Gastrocnemius medialis (tissue), 4 donors: ENCODE measurements around the gene LSP1. TPM values are rescaled to one million over a fixed set of nuclear protein-coding genes. Genes with fewer than 3 reads are reported as not detected.

Experiments used
- ATAC-seq, 2 donors: fragments of 150-250 bp; one replicate each; pipeline ENCODE4 v1.9.1; 2016
- DNase-seq, 2 donors: peaks; one replicate each; pipeline ENCODE4 v3.0.0-alpha.2; 2019
- H3K27ac ChIP-seq, 4 donors: fragments of 200-600 bp; sonication (generic); 1 replicate in 1 of 4; 2 replicates in 3 of 4; pipeline ENCODE4 v1.5.1; 2016 to 2018; ENCODE audit warnings: mild to moderate bottlenecking in 2 of 4, moderate library complexity in 1 of 4
- H3K27me3 ChIP-seq, 3 donors: fragments of 200-600 bp; sonication (generic) in 2 of 3; 1 replicate in 1 of 3; 2 replicates in 2 of 3; pipeline versions ENCODE4 v1.5.1 to v1.6.0; 2016 to 2019; ENCODE audit warnings: mild to moderate bottlenecking in 1 of 3, moderate library complexity in 1 of 3
- H3K36me3 ChIP-seq, 2 donors: fragments of 200-600 bp; sonication (generic) in 1 of 2; one replicate each; pipeline ENCODE4 v1.5.1; 2017 to 2018
- H3K4me1 ChIP-seq, 2 donors: fragments of 200-600 bp; sonication (generic) in 1 of 2; one replicate each; pipeline ENCODE4 v1.5.1; 2016 to 2017; ENCODE audit warnings: mild to moderate bottlenecking in 2 of 2
- H3K4me3 ChIP-seq, 4 donors: fragments of 200-600 bp; sonication (generic) in 3 of 4; 1 replicate in 1 of 4; 2 replicates in 3 of 4; pipeline ENCODE4 v1.5.1; 2016 to 2019; ENCODE audit warnings: mild to moderate bottlenecking in 2 of 4
- H3K9me3 ChIP-seq, 3 donors: fragments of 200-600 bp; sonication (generic) in 2 of 3; 1 replicate in 1 of 3; 2 replicates in 2 of 3; pipeline ENCODE4 v1.5.1; 2016 to 2019
- POLR2A ChIP-seq, 2 donors: fragments of 450-650 bp; IDR thresholded peaks; one replicate each; pipeline ENCODE4 v1.6.1; 2017; ENCODE audit warnings: antibody characterized with exemption in 2 of 2, mild to moderate bottlenecking in 2 of 2, moderate library complexity in 2 of 2
- in situ Hi-C, 4 donors: fragments of 200-750 bp; cut with MboI; loops; one replicate each; pipeline versions ENCODE4 v1.15.0 to v1.8.0; 2017; ENCODE audit warnings: low sequenced_read_pairs in 4 of 4
- intact Hi-C: fragments of 100-400 bp; cut with DNase I; formaldehyde crosslinking; loops from one replicate; pipeline ENCODE4 v1.15.1; 2023; ENCODE audit warnings: low total_unique reads
- total RNA-seq, 4 donors: library from RNA; depleted of rRNA; stranded (reverse); fragments of >200 nt; gene quantifications; one replicate each; pipeline versions ENCODE4 v1.1.0 to v1.2.3, GENCODE V29; 2016
- TF ChIP-seq, protein P1 (sequence below), 5 experiments: fragments of 450-650 bp in 3 of 5; fragments of 200-600 bp in 2 of 5; sonication (generic) in 2 of 5; IDR thresholded peaks in 4 of 5; conservative IDR thresholded peaks in 1 of 5; 1 replicate in 4 of 5; 2 replicates in 1 of 5; pipeline ENCODE4 v1.5.1; 2016 to 2019; ENCODE audit warnings: antibody characterized with exemption in 5 of 5, mild to moderate bottlenecking in 3 of 5, moderate library complexity in 3 of 5

LSP1 gene
- total RNA-seq, 4 donors from 2014 or later = 3.0 to 13.5 (median 5.5) TPM

DNA sequence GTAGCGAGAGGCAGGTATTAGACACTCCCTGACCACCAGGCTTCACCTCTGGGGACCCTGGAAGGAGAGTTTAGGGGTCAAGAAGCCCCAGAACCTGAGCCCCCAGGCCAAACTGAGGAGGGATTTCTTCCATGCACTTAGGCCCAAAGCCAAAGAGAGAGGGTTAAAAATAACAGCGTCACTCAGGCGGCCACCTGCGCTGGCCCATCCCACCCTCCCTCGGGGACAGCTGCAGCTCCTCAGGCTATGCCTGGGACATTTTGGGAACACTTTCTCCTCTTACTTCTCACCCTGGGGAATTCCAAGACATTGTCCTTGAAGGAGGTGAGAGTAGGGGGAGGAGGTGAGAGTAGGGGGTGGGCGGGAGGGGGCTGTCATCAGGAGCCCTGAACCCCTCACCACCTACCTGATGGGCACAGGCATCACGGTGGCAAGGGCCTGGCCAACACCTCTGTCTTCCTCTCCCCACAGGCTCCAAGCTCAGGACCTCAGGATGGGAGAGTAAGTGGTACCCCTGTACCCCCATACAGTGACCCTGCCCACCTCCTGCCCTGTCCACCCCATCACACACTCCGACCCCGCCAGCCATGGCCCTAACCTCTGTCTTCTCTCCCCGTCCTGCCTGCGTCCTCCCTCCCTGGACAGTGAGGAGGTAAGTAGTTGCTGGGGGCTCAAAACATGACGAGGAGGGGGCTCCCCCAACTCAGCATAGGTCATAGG, 13.5 kb upstream of the LSP1 start:
- ATAC-seq (peak; percentile 56 to 58), DNase-seq (peak in 1 of 2 donors; percentile 78)
- Histone ChIP-seq H3K36me3 (no peaks in the 10 kb centered on the region), H3K27me3 (no peaks in the 10 kb centered on the region), H3K9me3 (no peaks in the 10 kb centered on the region), H3K4me1 (peaks cover 0 to 28% of the 10 kb centered on the region in 2 donors), H3K4me3 (peak overlapping the region; percentile 36 to 57 (median 40)), H3K27ac (peak overlapping the region; percentile 88 to 95 (median 92))
- in situ Hi-C loops (no loop called here), intact Hi-C loops (loop anchor here (2.0 to 5.0 kb wide), 2 partner anchors 43 to 79 kb away; partner anchors contain the start of gene TNNT3)
- TF ChIP-seq POLR2A (IDR thresholded peaks at IDR 0.05) = no peak
- TF ChIP-seq, protein P1, sequence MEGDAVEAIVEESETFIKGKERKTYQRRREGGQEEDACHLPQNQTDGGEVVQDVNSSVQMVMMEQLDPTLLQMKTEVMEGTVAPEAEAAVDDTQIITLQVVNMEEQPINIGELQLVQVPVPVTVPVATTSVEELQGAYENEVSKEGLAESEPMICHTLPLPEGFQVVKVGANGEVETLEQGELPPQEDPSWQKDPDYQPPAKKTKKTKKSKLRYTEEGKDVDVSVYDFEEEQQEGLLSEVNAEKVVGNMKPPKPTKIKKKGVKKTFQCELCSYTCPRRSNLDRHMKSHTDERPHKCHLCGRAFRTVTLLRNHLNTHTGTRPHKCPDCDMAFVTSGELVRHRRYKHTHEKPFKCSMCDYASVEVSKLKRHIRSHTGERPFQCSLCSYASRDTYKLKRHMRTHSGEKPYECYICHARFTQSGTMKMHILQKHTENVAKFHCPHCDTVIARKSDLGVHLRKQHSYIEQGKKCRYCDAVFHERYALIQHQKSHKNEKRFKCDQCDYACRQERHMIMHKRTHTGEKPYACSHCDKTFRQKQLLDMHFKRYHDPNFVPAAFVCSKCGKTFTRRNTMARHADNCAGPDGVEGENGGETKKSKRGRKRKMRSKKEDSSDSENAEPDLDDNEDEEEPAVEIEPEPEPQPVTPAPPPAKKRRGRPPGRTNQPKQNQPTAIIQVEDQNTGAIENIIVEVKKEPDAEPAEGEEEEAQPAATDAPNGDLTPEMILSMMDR (IDR thresholded peaks at IDR 0.05 in 4 of 5, conservative IDR thresholded peaks at IDR 0.05 in 1 of 5) = no peak

DNA sequence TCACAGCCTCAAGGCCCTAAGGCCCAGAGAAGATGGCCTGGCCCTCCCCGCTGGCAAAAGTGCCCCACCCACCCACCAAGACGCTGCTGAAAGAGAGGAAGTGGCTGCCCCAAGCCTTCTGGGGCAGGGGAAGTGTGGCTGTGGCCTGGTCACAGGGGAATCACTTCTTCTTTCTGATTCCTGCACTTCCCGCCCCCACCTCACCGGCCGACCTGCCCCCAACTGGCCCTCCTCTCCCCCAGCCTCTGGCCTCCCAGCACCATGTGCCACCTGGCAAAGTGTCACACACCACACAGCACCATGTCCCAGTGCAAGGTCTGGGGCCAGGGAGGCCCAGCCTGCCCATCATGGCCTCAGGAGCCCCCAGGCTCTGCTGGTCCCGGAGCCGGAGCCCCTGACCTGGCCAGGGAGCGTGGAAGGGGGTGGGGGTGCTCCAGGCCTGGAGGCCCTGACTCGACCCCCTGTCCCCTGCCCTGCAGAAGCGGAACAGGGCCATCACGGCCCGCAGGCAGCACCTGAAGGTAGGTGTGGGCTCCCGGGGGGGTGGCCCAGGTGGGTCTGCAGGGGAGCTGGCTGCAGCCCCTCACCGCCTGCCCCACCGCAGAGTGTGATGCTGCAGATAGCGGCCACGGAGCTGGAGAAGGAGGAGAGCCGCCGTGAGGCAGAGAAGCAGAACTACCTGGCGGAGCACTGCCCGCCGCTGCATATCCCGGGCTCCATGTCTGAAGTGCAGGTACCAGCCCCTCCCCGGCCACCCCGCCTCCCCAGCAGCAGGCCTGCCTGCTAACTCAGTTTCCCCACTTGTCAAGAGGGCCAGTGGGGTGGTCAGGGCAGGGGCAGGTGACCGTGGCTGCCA, 12.7 kb upstream of the LSP1 start:
- ATAC-seq = no peak
- peak overlapping the region; percentile 25 to 57 (median 39) for H3K4me3 ChIP-seq
- intact Hi-C loops = loop anchor here (2.0 to 5.0 kb wide), 2 partner anchors 42 to 79 kb away; partner anchors contain the start of gene TNNT3

DNA sequence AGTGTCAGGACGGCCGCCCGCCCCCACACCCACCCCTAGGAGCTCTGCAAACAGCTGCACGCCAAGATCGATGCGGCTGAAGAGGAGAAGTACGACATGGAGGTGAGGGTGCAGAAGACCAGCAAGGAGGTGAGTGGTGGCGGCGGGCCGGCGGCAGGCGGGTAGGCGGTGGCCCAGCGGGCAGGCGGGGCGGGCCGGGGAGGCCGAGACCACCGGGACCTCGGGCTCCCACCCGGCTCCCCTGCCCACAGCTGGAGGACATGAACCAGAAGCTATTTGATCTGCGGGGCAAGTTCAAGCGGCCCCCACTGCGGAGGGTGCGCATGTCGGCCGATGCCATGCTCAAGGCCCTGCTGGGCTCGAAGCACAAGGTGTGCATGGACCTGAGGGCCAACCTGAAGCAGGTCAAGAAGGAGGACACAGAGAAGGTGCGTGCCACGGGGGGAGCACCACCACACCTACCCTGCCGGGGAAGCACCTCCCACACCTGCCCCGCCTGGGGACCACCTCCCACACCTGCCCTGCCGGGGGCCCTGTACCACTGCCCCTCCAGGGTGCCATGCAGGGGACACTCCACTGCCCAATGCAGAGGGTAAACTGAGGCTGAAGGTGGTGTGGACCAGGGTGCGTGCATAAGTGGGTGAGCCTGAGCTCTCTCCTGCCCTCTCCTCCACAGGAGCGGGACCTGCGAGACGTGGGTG, 12.0 kb upstream of the LSP1 start:
- peak overlapping the region; percentile 88 to 95 (median 92) for H3K27ac ChIP-seq
- no peaks in the 10 kb centered on the region for H3K27me3 ChIP-seq
- DNase-seq (peak in 1 of 2 donors; percentile 21), ATAC-seq (no peak)
- H3K4me3 ChIP-seq = peak overlapping the region in 2 of 4 donors; percentile 44 to 57
- H3K9me3 ChIP-seq = no peaks in the 10 kb centered on the region
- TF ChIP-seq, protein P1 (IDR thresholded peaks at IDR 0.05 in 4 of 5, conservative IDR thresholded peaks at IDR 0.05 in 1 of 5) = no peak
- no peak for TF ChIP-seq POLR2A (IDR thresholded peaks at IDR 0.05)
- H3K36me3 ChIP-seq = no peaks in the 10 kb centered on the region
- intact Hi-C loops (no loop called here), in situ Hi-C loops (no loop called here)
- peaks cover 0 to 28% of the 10 kb centered on the region in 2 donors for H3K4me1 ChIP-seq

More for the DNA sequence above, 12.7 kb upstream of the LSP1 start:
- no peaks in the 10 kb centered on the region for H3K9me3 ChIP-seq
- in situ Hi-C loops = no loop called here
- TF ChIP-seq, protein P1 (IDR thresholded peaks at IDR 0.05 in 4 of 5, conservative IDR thresholded peaks at IDR 0.05 in 1 of 5) = no peak
- no peak for TF ChIP-seq POLR2A (IDR thresholded peaks at IDR 0.05)
- H3K4me1 ChIP-seq = peaks cover 0 to 28% of the 10 kb centered on the region in 2 donors
- peak overlapping the region; percentile 88 to 95 (median 92) for H3K27ac ChIP-seq
- DNase-seq = peak in 1 of 2 donors; percentile 54
- H3K36me3 ChIP-seq = no peaks in the 10 kb centered on the region
- no peaks in the 10 kb centered on the region for H3K27me3 ChIP-seq

DNA sequence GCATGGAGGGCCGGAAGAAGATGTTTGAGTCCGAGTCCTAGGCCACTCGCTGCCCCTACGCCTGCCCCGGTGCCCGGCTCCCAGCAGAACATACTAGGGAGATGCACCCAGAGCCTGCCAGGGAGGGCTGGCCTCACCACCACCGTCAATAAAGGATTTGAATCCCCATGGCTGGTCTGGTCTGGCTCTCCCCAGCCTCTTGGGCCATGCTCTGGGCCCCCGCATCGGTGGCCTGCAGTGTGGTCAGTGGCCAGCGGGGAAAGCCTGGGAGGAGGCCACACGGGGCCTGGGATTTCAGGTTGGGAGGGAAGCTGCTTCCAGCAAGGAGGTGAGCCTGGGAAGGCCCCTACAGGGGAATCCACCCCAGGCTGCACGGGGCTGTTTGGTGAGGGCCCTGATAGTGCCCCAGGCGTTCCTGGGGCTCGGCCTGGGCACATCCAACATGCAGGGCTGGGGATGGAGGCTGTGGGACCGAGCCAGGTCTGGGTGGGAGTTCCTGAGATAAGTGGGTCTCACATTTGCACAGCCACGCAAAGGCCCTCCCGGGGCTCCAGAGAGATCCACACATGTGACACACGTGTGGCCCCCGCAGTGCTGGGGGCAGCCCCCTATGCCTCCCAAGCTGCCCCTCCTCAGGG, 11.3 kb upstream of the LSP1 start:
- intact Hi-C loops (no loop called here), in situ Hi-C loops (no loop called here)
- no peaks in the 10 kb centered on the region for H3K27me3 ChIP-seq
- TF ChIP-seq, protein P1 (IDR thresholded peaks at IDR 0.05 in 4 of 5, conservative IDR thresholded peaks at IDR 0.05 in 1 of 5) = no peak
- no peak for TF ChIP-seq POLR2A (IDR thresholded peaks at IDR 0.05)
- peak overlapping the region; percentile 49 to 95 (median 76) for H3K27ac ChIP-seq
- DNase-seq (peak in 1 of 2 donors; percentile 19), ATAC-seq (no peak)
- no peaks in the 10 kb centered on the region for H3K9me3 ChIP-seq
- H3K4me1 ChIP-seq = peaks cover 0 to 28% of the 10 kb centered on the region in 2 donors
- H3K4me3 ChIP-seq = no peak overlapping the region
- H3K36me3 ChIP-seq = no peaks in the 10 kb centered on the region
